Measurements from ENCODE around the gene SLC10A1. TPM values are rescaled to one million over a fixed set of nuclear protein-coding genes. Genes with fewer than 3 reads are reported as not detected.

SLC10A1 gene
- total and polyA plus RNA-seq, 2 of the 8 experiments (the other 6 are each of a cell fraction or from before 2014, with no cell fraction given): not detected

- Histone ChIP-seq H2BK120ac (replicated peaks; ENCODE audit: low read depth, low read length) (no peak overlapping the region), H3K4ac (replicated peaks; ENCODE audit: insufficient read length, low read depth, low read length) (no peak overlapping the region), H4K20me1 (replicated peaks in 1 of 2; ENCODE audit: control insufficient read depth in 1 of 2, insufficient read depth in 2 of 2, low read length in 2 of 2) (peaks cover 1 to 9% of the 10 kb centered on the region in 2 experiments), H3K4me2 (ENCODE audit: insufficient read depth in 1 of 2, low read depth in 2 of 2, low read length in 2 of 2) (no peak overlapping the region), H3K23me2 (ENCODE audit: low read depth, low read length) (no peaks in the 10 kb centered on the region), H4K91ac (replicated peaks; ENCODE audit: insufficient read length, low read length) (no peak overlapping the region), H3K23ac (ENCODE audit: insufficient read length) (no peak overlapping the region), H3K9ac (replicated peaks in 1 of 4; ENCODE audit: extremely low read depth in 1 of 4, low read depth in 3 of 4, low read length in 3 of 4) (no peak overlapping the region), H2BK15ac (ENCODE audit: low read length) (no peak overlapping the region), H2BK5ac (ENCODE audit: low read depth, low read length) (no peak overlapping the region), H3K79me2 (ENCODE audit: control insufficient read depth in 1 of 2, insufficient read depth in 2 of 2, low read length in 2 of 2) (peaks cover 0 to 3% of the 10 kb centered on the region in 2 experiments; a peak in 1 of 4 replicates), H3K27ac (ENCODE audit: low read depth, low read length) (no peak overlapping the region), H3K4me3 (ENCODE audit: extremely low read depth in 1 of 4, insufficient read depth in 2 of 4, low read depth in 3 of 4, low read length in 4 of 4) (no peak overlapping the region), H3K9me3 (ENCODE audit: insufficient read depth in 2 of 2, low read depth in 1 of 2, low read length in 1 of 2) (no peaks in the 10 kb centered on the region), H3K79me1 (ENCODE audit: low read depth, low read length) (no peaks in the 10 kb centered on the region; the same call in 1 of the 2 replicates), H4K8ac (ENCODE audit: extremely low read depth, insufficient read depth, low read length) (no peak overlapping the region), H3K36me3 (ENCODE audit: control insufficient read depth in 2 of 4, insufficient read depth in 4 of 4, low read length in 3 of 4) (peaks cover 11 to 54% (median 33%) of the 10 kb centered on the region in 4 experiments), H3K14ac (ENCODE audit: insufficient read length) (no peak overlapping the region), H2BK20ac (ENCODE audit: low read length) (no peak overlapping the region), H2BK12ac (ENCODE audit: low read depth, low read length) (no peak overlapping the region), H2AFZ (ENCODE audit: low read length) (no peak overlapping the region), H3K27me3 (replicated peaks in 1 of 4; ENCODE audit: control insufficient read depth in 3 of 4, extremely low read depth in 1 of 4, insufficient read depth in 3 of 4, low read length in 3 of 4) (no peaks in the 10 kb centered on the region), H3K18ac (ENCODE audit: extremely low read depth, low read length) (no peak overlapping the region), H3K56ac (replicated peaks; ENCODE audit: insufficient read length, low read depth, low read length) (no peak overlapping the region), H2AK5ac (ENCODE audit: low read depth, low read length) (no peak overlapping the region), H3K4me1 (replicated peaks in 1 of 4; ENCODE audit: control insufficient read depth in 3 of 4, insufficient read depth in 4 of 4, low read length in 3 of 4) (no peaks in the 10 kb centered on the region), H4K5ac (ENCODE audit: insufficient read length, low read depth, low read length) (no peak overlapping the region)
- ChIA-PET CTCF (ENCODE audit: partially characterized antibody) (no interaction called here), POLR2A (ENCODE audit: partially characterized antibody) (interaction anchor here (0.8 to 2.6 kb wide), 4 partner anchors 8 to 12 kb away, joined by 3 to 26 read pairs (median 6); partner anchors contain the start of gene SRSF5)
- 70% methylated on average over 2 of the region's 2 CpGs; no CpG with 5 or more reads in 1 of the 2 experiments for whole genome bisulfite sequencing, 2 experiments (ENCODE audit: extremely low coverage in 1 of 2, insufficient coverage in 1 of 2, insufficient read length in 1 of 2, insufficient replicate concordance in 2 of 2, low coverage in 1 of 2, low lambda C conversion rate in 2 of 2, missing lambda C conversion rate in 1 of 2)
- no peak for DNase-seq (ENCODE audit: low read depth in 1 of 2, low spot score in 2 of 2)
- no peak for FAIRE-seq
- TF ChIP-seq RBBP5 (IDR thresholded peaks at IDR 0.05; ENCODE audit: borderline replicate concordance, low read depth, low read length) (no peak), SRF (IDR thresholded peaks at IDR 0.05; ENCODE audit: low read depth, low read length) (no peak), EGR1 (IDR thresholded peaks at IDR 0.05; ENCODE audit: borderline replicate concordance, low read depth, low read length) (no peak)
- TF ChIP-seq, protein P1, sequence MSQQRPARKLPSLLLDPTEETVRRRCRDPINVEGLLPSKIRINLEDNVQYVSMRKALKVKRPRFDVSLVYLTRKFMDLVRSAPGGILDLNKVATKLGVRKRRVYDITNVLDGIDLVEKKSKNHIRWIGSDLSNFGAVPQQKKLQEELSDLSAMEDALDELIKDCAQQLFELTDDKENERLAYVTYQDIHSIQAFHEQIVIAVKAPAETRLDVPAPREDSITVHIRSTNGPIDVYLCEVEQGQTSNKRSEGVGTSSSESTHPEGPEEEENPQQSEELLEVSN (IDR thresholded peaks at IDR 0.05): no peak
Measured at GRCh38 chr14:69779088-69779487, 18.0 kb downstream of the SLC10A1 start.

Measured in H1 (cell line).